ENCODE results near the gene SHLD2.

The SHLD2 gene

GRCh38 chr10:87094373-87095235 is at the start of gene SHLD2, which contains the start of gene GLUD1:
TSS of gene SHLD2 (plus strand) at chr10:87095206. CDS start at chr10:87151355, 56,149 bp downstream.
TSS of gene GLUD1 (minus strand) at chr10:87094843. CDS start at chr10:87094769, 74 bp downstream.
- Mint-ChIP-seq H3K4me1 (peaks cover 46% of the 10 kb centered on the region), H3K36me3 (ENCODE audit: insufficient read depth) (peaks cover 35% of the 10 kb centered on the region)

GRCh38 chr10:87045434-87045938 is 49.5 kb upstream of the SHLD2 start:
- peaks cover 29% of the 10 kb centered on the region for H3K36me3 Mint-ChIP-seq (ENCODE audit: insufficient read depth)
- H3K9me3 Mint-ChIP-seq: no peaks in the 10 kb centered on the region
- H3K4me3 Mint-ChIP-seq: no peak overlapping the region
- no peak for ATAC-seq (replicated peaks; ENCODE audit: extremely low read depth, poor library complexity, severe bottlenecking)
- no peaks in the 10 kb centered on the region for H3K27me3 Mint-ChIP-seq
- no peak for DNase-seq (ENCODE audit: low spot score in 2 of 2)
- no peak overlapping the region for H3K27ac Mint-ChIP-seq (ENCODE audit: low read depth)
- H3K4me1 Mint-ChIP-seq: no peaks in the 10 kb centered on the region

More at GRCh38 chr10:87094373-87095235, at the start of gene SHLD2, which contains the start of gene GLUD1:
- no peaks in the 10 kb centered on the region for H3K9me3 Mint-ChIP-seq
- peak within 1 kb of the TSS; percentile 90 for H3K27ac Mint-ChIP-seq (ENCODE audit: low read depth)
- ATAC-seq (replicated peaks; ENCODE audit: extremely low read depth, poor library complexity, severe bottlenecking) (peak; percentile 57), DNase-seq (ENCODE audit: low spot score in 2 of 2) (peak; percentile 73 to 83)
- H3K27me3 Mint-ChIP-seq: no peaks in the 10 kb centered on the region
- peak within 1 kb of the TSS; percentile 91 for H3K4me3 Mint-ChIP-seq

- H3K9me3 Mint-ChIP-seq: no peaks in the 10 kb centered on the region
- H3K36me3 Mint-ChIP-seq (ENCODE audit: insufficient read depth): peaks cover 55% of the 10 kb centered on the region
- no peaks in the 10 kb centered on the region for H3K27me3 Mint-ChIP-seq
- ATAC-seq (replicated peaks; ENCODE audit: extremely low read depth, poor library complexity, severe bottlenecking) (no peak), DNase-seq (ENCODE audit: low spot score in 2 of 2) (no peak)
- H3K27ac Mint-ChIP-seq (ENCODE audit: low read depth): no peak overlapping the region
- H3K4me1 Mint-ChIP-seq: no peaks in the 10 kb centered on the region
- no peak overlapping the region for H3K4me3 Mint-ChIP-seq
Observed at GRCh38 chr10:87053111-87053510, 41.9 kb upstream of the SHLD2 start.

GRCh38 chr10:87053577-87054181 is 41.3 kb upstream of the SHLD2 start:
- DNase-seq (ENCODE audit: low spot score in 2 of 2) (no peak), ATAC-seq (replicated peaks; ENCODE audit: extremely low read depth, poor library complexity, severe bottlenecking) (no peak)
- Mint-ChIP-seq H3K27ac (ENCODE audit: low read depth) (no peak overlapping the region), H3K27me3 (no peaks in the 10 kb centered on the region), H3K36me3 (ENCODE audit: insufficient read depth) (peaks cover 57% of the 10 kb centered on the region), H3K4me3 (no peak overlapping the region), H3K9me3 (no peaks in the 10 kb centered on the region), H3K4me1 (no peaks in the 10 kb centered on the region)

GRCh38 chr10:87054373-87055295 is 40.4 kb upstream of the SHLD2 start:
- no peak for DNase-seq (ENCODE audit: low spot score in 2 of 2)
- Mint-ChIP-seq H3K9me3 (no peaks in the 10 kb centered on the region), H3K36me3 (ENCODE audit: insufficient read depth) (peaks cover 58% of the 10 kb centered on the region), H3K27ac (ENCODE audit: low read depth) (no peak overlapping the region), H3K4me3 (no peak overlapping the region), H3K4me1 (no peaks in the 10 kb centered on the region), H3K27me3 (no peaks in the 10 kb centered on the region)
- ATAC-seq (replicated peaks; ENCODE audit: extremely low read depth, poor library complexity, severe bottlenecking): no peak

GRCh38 chr10:87058171-87058570 is 36.8 kb upstream of the SHLD2 start:
- Mint-ChIP-seq H3K9me3 (no peaks in the 10 kb centered on the region), H3K27ac (ENCODE audit: low read depth) (no peak overlapping the region), H3K4me3 (no peak overlapping the region), H3K36me3 (ENCODE audit: insufficient read depth) (peaks cover 60% of the 10 kb centered on the region), H3K27me3 (no peaks in the 10 kb centered on the region), H3K4me1 (no peaks in the 10 kb centered on the region)
- DNase-seq (ENCODE audit: low spot score in 2 of 2) (no peak), ATAC-seq (replicated peaks; ENCODE audit: extremely low read depth, poor library complexity, severe bottlenecking) (no peak)

- H3K27me3 Mint-ChIP-seq: no peaks in the 10 kb centered on the region
- no peak overlapping the region for H3K4me3 Mint-ChIP-seq
- H3K27ac Mint-ChIP-seq (ENCODE audit: low read depth): no peak overlapping the region
- H3K4me1 Mint-ChIP-seq: no peaks in the 10 kb centered on the region
- H3K36me3 Mint-ChIP-seq (ENCODE audit: insufficient read depth): peaks cover 67% of the 10 kb centered on the region
- H3K9me3 Mint-ChIP-seq: no peaks in the 10 kb centered on the region
- ATAC-seq (replicated peaks; ENCODE audit: extremely low read depth, poor library complexity, severe bottlenecking): no peak
- no peak for DNase-seq (ENCODE audit: low spot score in 2 of 2)
Observed at GRCh38 chr10:87059401-87059800, 35.6 kb upstream of the SHLD2 start.

- DNase-seq (ENCODE audit: low spot score in 2 of 2) (no peak), ATAC-seq (replicated peaks; ENCODE audit: extremely low read depth, poor library complexity, severe bottlenecking) (no peak)
- H3K4me1 Mint-ChIP-seq: no peaks in the 10 kb centered on the region
- no peaks in the 10 kb centered on the region for H3K9me3 Mint-ChIP-seq
- no peak overlapping the region for H3K4me3 Mint-ChIP-seq
- H3K27ac Mint-ChIP-seq (ENCODE audit: low read depth): no peak overlapping the region
- H3K36me3 Mint-ChIP-seq (ENCODE audit: insufficient read depth): peaks cover 72% of the 10 kb centered on the region
- H3K27me3 Mint-ChIP-seq: no peaks in the 10 kb centered on the region
Observed at GRCh38 chr10:87060280-87060928, 34.6 kb upstream of the SHLD2 start.

- ATAC-seq (replicated peaks; ENCODE audit: extremely low read depth, poor library complexity, severe bottlenecking) (no peak), DNase-seq (ENCODE audit: low spot score in 2 of 2) (no peak)
- peaks cover 58% of the 10 kb centered on the region for H3K36me3 Mint-ChIP-seq (ENCODE audit: insufficient read depth)
- H3K4me1 Mint-ChIP-seq: peaks cover 9% of the 10 kb centered on the region
- no peak overlapping the region for H3K27ac Mint-ChIP-seq (ENCODE audit: low read depth)
- H3K4me3 Mint-ChIP-seq: no peak overlapping the region
- no peaks in the 10 kb centered on the region for H3K27me3 Mint-ChIP-seq
- H3K9me3 Mint-ChIP-seq: no peaks in the 10 kb centered on the region
Observed at GRCh38 chr10:87064651-87065050, 30.4 kb upstream of the SHLD2 start.

GRCh38 chr10:87066178-87066577 is 28.8 kb upstream of the SHLD2 start:
- H3K27ac Mint-ChIP-seq (ENCODE audit: low read depth): no peak overlapping the region
- peaks cover 9% of the 10 kb centered on the region for H3K4me1 Mint-ChIP-seq
- H3K4me3 Mint-ChIP-seq: no peak overlapping the region
- ATAC-seq (replicated peaks; ENCODE audit: extremely low read depth, poor library complexity, severe bottlenecking) (no peak), DNase-seq (ENCODE audit: low spot score in 2 of 2) (no peak)
- H3K9me3 Mint-ChIP-seq: no peaks in the 10 kb centered on the region
- H3K27me3 Mint-ChIP-seq: no peaks in the 10 kb centered on the region
- peaks cover 50% of the 10 kb centered on the region for H3K36me3 Mint-ChIP-seq (ENCODE audit: insufficient read depth)

- Mint-ChIP-seq H3K36me3 (ENCODE audit: insufficient read depth) (peaks cover 50% of the 10 kb centered on the region), H3K27ac (ENCODE audit: low read depth) (peak overlapping the region; percentile 59), H3K4me1 (peaks cover 13% of the 10 kb centered on the region), H3K9me3 (no peaks in the 10 kb centered on the region), H3K4me3 (no peak overlapping the region), H3K27me3 (no peaks in the 10 kb centered on the region)
- DNase-seq (ENCODE audit: low spot score in 2 of 2): no peak
- no peak for ATAC-seq (replicated peaks; ENCODE audit: extremely low read depth, poor library complexity, severe bottlenecking)
Observed at GRCh38 chr10:87066865-87067264, 28.1 kb upstream of the SHLD2 start.

GRCh38 chr10:87068281-87068680 is 26.7 kb upstream of the SHLD2 start:
- H3K36me3 Mint-ChIP-seq (ENCODE audit: insufficient read depth): peaks cover 58% of the 10 kb centered on the region
- ATAC-seq (replicated peaks; ENCODE audit: extremely low read depth, poor library complexity, severe bottlenecking): no peak
- no peak for DNase-seq (ENCODE audit: low spot score in 2 of 2)

More at GRCh38 chr10:87068281-87068680, 26.7 kb upstream of the SHLD2 start:
- Mint-ChIP-seq H3K4me3 (no peak overlapping the region), H3K27ac (ENCODE audit: low read depth) (no peak overlapping the region), H3K9me3 (no peaks in the 10 kb centered on the region), H3K27me3 (no peaks in the 10 kb centered on the region), H3K4me1 (peaks cover 15% of the 10 kb centered on the region)

All from central memory CD8-positive, alpha-beta T cell (primary cell).